ENCODE results near the gene TRIM72.
"Not testable (repeated sequence)": the region's sequence is repeated elsewhere in the genome, so short reads cannot be mapped to it uniquely, and the experiment has no call there.

The TRIM72 gene

GRCh38 chr16:31267332-31268032 is 53.6 kb downstream of the TRIM72 start:
- DNase-seq (ENCODE audit: low read depth), result no peak
- TF ChIP-seq CTCF (IDR thresholded peaks at IDR 0.05; ENCODE audit: low read depth, low read length) (no peak), POLR2A (IDR thresholded peaks at IDR 0.05; ENCODE audit: extremely low read depth, insufficient read length) (no peak), MYC (IDR thresholded peaks at IDR 0.05; ENCODE audit: low read depth, low read length) (no peak)
- TF ChIP-seq, protein P1, sequence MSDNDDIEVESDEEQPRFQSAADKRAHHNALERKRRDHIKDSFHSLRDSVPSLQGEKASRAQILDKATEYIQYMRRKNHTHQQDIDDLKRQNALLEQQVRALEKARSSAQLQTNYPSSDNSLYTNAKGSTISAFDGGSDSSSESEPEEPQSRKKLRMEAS (IDR thresholded peaks at IDR 0.05; ENCODE audit: low read depth, low read length), result no peak
- H3K4me3 ChIP-seq (ENCODE audit: low read depth, low read length), result no peak overlapping the region

DNA sequence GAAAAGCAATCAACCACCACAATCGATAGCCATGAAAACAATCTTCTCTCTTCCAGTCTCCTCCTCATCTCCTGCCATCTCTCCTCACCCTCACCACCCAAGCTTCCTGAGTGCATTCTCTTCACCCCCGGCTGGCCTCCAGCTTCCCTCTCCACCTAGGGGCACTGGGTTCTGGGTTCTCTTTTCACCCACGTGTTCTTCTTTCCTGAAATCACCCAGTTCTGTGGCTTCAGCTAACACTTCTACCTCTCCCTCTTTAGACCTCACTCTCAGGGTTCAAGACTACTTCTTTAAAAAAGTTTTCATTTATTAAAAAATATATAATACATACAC is 54.1 kb downstream of the TRIM72 start:
- TF ChIP-seq CTCF (IDR thresholded peaks at IDR 0.05; ENCODE audit: low read depth, low read length) (no peak), MYC (IDR thresholded peaks at IDR 0.05; ENCODE audit: low read depth, low read length) (no peak), POLR2A (IDR thresholded peaks at IDR 0.05; ENCODE audit: extremely low read depth, insufficient read length) (no peak)
- TF ChIP-seq, protein P1 (IDR thresholded peaks at IDR 0.05; ENCODE audit: low read depth, low read length), result no peak
- no peak overlapping the region for H3K4me3 ChIP-seq (ENCODE audit: low read depth, low read length)
- no peak for DNase-seq (ENCODE audit: low read depth)

GRCh38 chr16:31268891-31269290 is 55.0 kb downstream of the TRIM72 start:
- TF ChIP-seq MYC (IDR thresholded peaks at IDR 0.05; ENCODE audit: low read depth, low read length) (no peak), POLR2A (IDR thresholded peaks at IDR 0.05; ENCODE audit: extremely low read depth, insufficient read length) (no peak), CTCF (IDR thresholded peaks at IDR 0.05; ENCODE audit: low read depth, low read length) (no peak)
- TF ChIP-seq, protein P1 (IDR thresholded peaks at IDR 0.05; ENCODE audit: low read depth, low read length), result no peak
- no peak for DNase-seq (ENCODE audit: low read depth)
- H3K4me3 ChIP-seq (ENCODE audit: low read depth, low read length), result no peak overlapping the region

- no peak for DNase-seq (ENCODE audit: low read depth)
- no peak overlapping the region for H3K4me3 ChIP-seq (ENCODE audit: low read depth, low read length)
- TF ChIP-seq POLR2A (IDR thresholded peaks at IDR 0.05; ENCODE audit: extremely low read depth, insufficient read length) (no peak), CTCF (IDR thresholded peaks at IDR 0.05; ENCODE audit: low read depth, low read length) (no peak), MYC (IDR thresholded peaks at IDR 0.05; ENCODE audit: low read depth, low read length) (no peak)
- TF ChIP-seq, protein P1 (IDR thresholded peaks at IDR 0.05; ENCODE audit: low read depth, low read length), result no peak
Observed at GRCh38 chr16:31269541-31269940, 55.6 kb downstream of the TRIM72 start.

GRCh38 chr16:31269973-31270372 is 56.1 kb downstream of the TRIM72 start:
- H3K4me3 ChIP-seq (ENCODE audit: low read depth, low read length); DNase-seq (ENCODE audit: low read depth): not testable (repeated sequence)

- no peak overlapping the region for H3K4me3 ChIP-seq (ENCODE audit: low read depth, low read length)
- TF ChIP-seq, protein P1 (IDR thresholded peaks at IDR 0.05; ENCODE audit: low read depth, low read length), result no peak
- TF ChIP-seq POLR2A (IDR thresholded peaks at IDR 0.05; ENCODE audit: extremely low read depth, insufficient read length), result no peak
- TF ChIP-seq CTCF (IDR thresholded peaks at IDR 0.05; ENCODE audit: low read depth, low read length), result no peak
- no peak for TF ChIP-seq MYC (IDR thresholded peaks at IDR 0.05; ENCODE audit: low read depth, low read length)
- DNase-seq (ENCODE audit: low read depth), result no peak
Observed at GRCh38 chr16:31270795-31271194, 56.9 kb downstream of the TRIM72 start.

Measured in NB4 (cell line).